ENCODE results near the gene AIP. TPM values are rescaled to one million over a fixed set of nuclear protein-coding genes. Genes with fewer than 3 reads are reported as not detected.

The AIP gene
- total RNA-seq, 2 experiments from 2014 or later = 160 to 169 TPM

DNA sequence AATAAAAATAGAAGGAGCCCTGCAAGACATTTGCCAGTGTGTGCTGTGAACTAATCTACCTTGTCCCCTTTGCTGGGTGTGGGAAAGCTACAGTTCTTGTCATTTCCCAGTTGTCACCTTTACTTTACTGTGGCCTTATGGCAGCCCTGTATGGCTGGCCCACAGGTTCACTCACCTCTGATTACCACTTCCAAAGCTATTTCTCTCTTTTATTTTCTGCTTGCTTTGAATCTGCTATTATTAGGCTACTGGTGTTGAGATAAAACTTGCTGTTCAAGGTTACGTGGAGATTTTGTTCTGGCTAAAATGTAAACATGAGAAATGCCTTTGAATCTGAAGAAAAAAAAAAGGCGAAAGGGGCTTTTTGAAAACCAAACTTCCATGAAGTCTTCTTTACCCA is 50.1 kb downstream of the AIP start:
- H3K4me1 Mint-ChIP-seq (ENCODE audit: low read depth) = no peaks in the 10 kb centered on the region
- H3K9me3 Mint-ChIP-seq = peaks cover 17% of the 10 kb centered on the region
- DNase-seq = no peak
- intact Hi-C loops (cut with micrococcal nuclease) = no loop called here
- H3K36me3 Mint-ChIP-seq = peaks cover 7% of the 10 kb centered on the region
- CTCF ChIA-PET = no interaction called here
- no peaks in the 10 kb centered on the region for H3K27me3 Mint-ChIP-seq
- POLR2A ChIA-PET = no interaction called here
- H3K4me3 Mint-ChIP-seq = no peak overlapping the region
- H3K27ac Mint-ChIP-seq = no peak overlapping the region

DNA sequence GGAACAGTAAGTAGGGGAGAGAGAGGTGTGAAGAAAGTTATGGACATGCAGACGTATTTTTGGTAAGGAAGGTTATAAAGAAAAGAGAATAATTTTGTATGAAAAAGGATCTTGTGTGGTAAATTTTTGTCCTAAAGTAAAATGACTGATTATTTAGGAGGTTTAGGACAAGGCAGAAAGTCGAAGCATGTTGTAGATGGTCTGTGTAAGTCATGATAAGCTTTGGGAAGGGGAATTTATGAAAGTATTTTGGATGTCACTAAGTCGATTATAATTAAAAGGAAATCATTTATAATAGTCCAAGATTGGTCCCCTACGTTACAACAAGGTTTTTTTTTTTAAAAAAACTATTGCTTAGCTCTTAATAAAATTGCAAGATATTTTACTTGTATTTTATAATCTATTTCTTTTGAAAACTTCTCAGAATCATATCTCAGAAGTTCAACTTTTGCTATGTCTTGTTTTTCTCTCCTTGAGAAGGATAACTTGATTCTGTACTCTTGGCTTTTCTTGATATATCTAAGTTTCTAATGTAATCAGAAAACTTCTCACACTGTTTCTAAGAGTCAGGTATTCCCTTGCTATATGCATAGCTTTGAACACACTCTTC is 51.3 kb downstream of the AIP start:
- peaks cover 17% of the 10 kb centered on the region for H3K9me3 Mint-ChIP-seq
- POLR2A ChIA-PET = no interaction called here
- H3K4me3 Mint-ChIP-seq = no peak overlapping the region
- CTCF ChIA-PET = interaction anchor here (0.6 kb wide), 1 partner anchor 156 kb away, joined by 3 read pairs; no protein-coding TSS in a partner anchor
- no peak for DNase-seq
- peaks cover 7% of the 10 kb centered on the region for H3K36me3 Mint-ChIP-seq
- no peak overlapping the region for H3K27ac Mint-ChIP-seq
- H3K27me3 Mint-ChIP-seq = no peaks in the 10 kb centered on the region
- intact Hi-C loops (cut with micrococcal nuclease) = no loop called here
- H3K4me1 Mint-ChIP-seq (ENCODE audit: low read depth) = no peaks in the 10 kb centered on the region

DNA sequence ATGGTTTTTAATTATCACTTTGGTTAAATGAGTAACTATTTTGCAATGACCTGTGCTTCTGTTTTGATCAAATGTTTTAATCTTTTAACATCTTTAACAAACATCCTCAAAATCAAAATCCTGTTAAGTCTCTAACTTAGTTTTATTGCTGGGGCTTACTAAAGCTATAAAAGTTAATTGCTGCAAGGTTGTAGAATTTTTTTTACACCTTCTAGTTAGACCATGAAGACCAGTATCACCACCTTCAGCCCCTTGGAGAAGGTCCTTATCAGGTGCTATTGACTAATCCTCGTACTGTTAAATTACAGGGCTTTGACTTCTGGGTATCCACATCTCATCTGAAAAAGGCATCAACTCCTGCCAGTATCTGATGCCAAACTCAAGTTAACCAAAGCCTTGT is 52.7 kb downstream of the AIP start:
- DNase-seq = no peak
- H3K27ac Mint-ChIP-seq = no peak overlapping the region
- peaks cover 7% of the 10 kb centered on the region for H3K36me3 Mint-ChIP-seq
- H3K4me3 Mint-ChIP-seq = no peak overlapping the region
- ChIA-PET CTCF (no interaction called here), POLR2A (no interaction called here)
- H3K27me3 Mint-ChIP-seq = no peaks in the 10 kb centered on the region
- intact Hi-C loops (cut with micrococcal nuclease) = no loop called here
- H3K4me1 Mint-ChIP-seq (ENCODE audit: low read depth) = no peaks in the 10 kb centered on the region
- H3K9me3 Mint-ChIP-seq = peaks cover 17% of the 10 kb centered on the region

DNA sequence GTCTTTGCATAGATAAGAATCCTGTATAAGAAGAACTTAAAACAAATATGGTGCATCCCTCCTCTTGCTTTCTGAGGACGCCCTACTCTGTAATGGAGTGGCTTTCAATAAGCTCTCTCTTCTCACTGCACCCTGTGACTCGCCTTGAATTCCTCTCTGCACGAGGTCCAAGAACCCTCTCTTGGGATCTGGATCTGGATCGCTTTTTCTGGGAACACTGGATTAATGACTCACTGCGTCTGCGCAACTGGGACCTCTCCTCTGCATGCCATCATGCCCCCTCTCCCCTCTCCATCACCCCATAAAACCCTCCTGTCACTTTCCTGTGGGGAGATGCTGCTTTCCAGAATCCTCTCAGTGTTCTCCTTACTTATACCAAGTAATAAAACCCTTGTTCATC is 55.5 kb downstream of the AIP start:
- CTCF ChIA-PET = no interaction called here
- no peaks in the 10 kb centered on the region for H3K27me3 Mint-ChIP-seq
- intact Hi-C loops (cut with micrococcal nuclease) = no loop called here
- H3K36me3 Mint-ChIP-seq = peaks cover 7% of the 10 kb centered on the region
- DNase-seq = no peak
- POLR2A ChIA-PET = no interaction called here
- H3K27ac Mint-ChIP-seq = no peak overlapping the region
- H3K9me3 Mint-ChIP-seq = peaks cover 12% of the 10 kb centered on the region
- H3K4me1 Mint-ChIP-seq (ENCODE audit: low read depth) = no peaks in the 10 kb centered on the region
- H3K4me3 Mint-ChIP-seq = no peak overlapping the region

DNA sequence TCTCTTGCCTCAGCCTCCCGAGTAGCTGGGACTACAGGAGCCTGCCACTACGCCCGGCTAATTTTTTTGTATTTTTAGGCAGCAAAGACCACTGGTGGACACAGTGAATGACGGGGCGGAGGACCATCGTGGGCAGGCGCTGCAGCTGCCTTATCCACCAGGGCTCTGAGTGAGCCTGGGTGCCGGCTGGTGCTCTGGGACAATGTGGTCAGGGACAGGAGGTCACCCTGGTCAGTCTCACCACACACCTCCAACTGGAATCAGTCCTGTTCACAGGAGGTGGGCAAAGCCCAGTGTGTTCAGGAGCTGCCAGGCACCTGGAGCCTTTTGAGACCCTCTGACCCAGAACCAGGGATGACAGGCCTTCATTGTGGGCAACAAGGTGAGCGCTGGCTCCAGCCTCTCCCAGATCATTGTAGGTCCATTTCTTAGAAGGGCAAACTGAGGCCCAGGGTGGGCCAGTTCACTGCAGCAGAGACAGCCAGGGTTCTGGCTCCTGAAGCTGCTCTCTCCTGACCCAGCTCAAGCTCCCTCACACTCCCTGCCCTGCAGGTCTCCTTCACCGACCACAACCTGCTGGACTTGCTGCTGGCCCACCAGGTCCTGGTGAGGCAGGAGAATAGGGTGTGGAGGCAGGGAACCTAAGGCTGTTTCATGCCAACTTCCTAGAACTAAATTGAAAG is 56.1 kb downstream of the AIP start:
- no peak for DNase-seq
- CTCF ChIA-PET = no interaction called here
- POLR2A ChIA-PET = no interaction called here
- H3K27ac Mint-ChIP-seq = no peak overlapping the region
- H3K4me3 Mint-ChIP-seq = no peak overlapping the region
- H3K4me1 Mint-ChIP-seq (ENCODE audit: low read depth) = no peaks in the 10 kb centered on the region
- no peaks in the 10 kb centered on the region for H3K27me3 Mint-ChIP-seq
- peaks cover 7% of the 10 kb centered on the region for H3K9me3 Mint-ChIP-seq
- intact Hi-C loops (cut with micrococcal nuclease) = no loop called here
- H3K36me3 Mint-ChIP-seq = peaks cover 4% of the 10 kb centered on the region

DNA sequence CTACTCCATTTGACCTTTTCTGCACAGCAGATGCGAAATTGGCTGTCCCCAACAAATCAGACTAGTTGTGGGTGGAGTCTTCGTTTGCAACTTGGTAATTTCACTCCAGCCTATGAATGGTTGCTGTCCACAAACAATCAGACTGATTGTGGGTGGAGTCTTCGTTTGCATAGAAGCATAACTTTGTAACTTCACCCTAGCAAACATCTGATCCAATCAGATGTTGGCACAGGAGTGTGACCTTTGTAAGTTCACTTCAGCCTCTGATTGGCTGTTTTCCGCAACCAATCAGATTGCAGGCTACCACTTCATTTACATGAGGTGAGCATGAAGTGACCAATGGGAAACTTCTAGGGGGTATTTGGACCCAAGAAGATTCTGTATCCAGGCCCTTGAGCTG is 56.7 kb downstream of the AIP start:
- peaks cover under 1% of the 10 kb centered on the region for H3K36me3 Mint-ChIP-seq
- no peak for DNase-seq
- H3K4me1 Mint-ChIP-seq (ENCODE audit: low read depth) = no peaks in the 10 kb centered on the region
- no peak overlapping the region for H3K27ac Mint-ChIP-seq
- H3K4me3 Mint-ChIP-seq = no peak overlapping the region
- CTCF ChIA-PET = no interaction called here
- POLR2A ChIA-PET = no interaction called here
- peaks cover 2% of the 10 kb centered on the region for H3K9me3 Mint-ChIP-seq
- no peaks in the 10 kb centered on the region for H3K27me3 Mint-ChIP-seq
- intact Hi-C loops (cut with micrococcal nuclease) = no loop called here

Small RNA genes within 50 kb of the gene (microRNA-seq; reads per million reads assigned to microRNA genes)
- gene MIR6752 (ENCODE audit: borderline microRNAs expressed, borderline number of aligned reads, borderline replicate concordance) = 2.4 reads per million

Other genes with a start within 250 kb of the AIP start
- 100 to 1,000 TPM; 273 to 279 TPM for gene GRK2, start 216.6 kb upstream of the AIP start, total RNA-seq
- gene ANKRD13D, start 193.7 kb upstream of the AIP start, total RNA-seq = 10 to 100 TPM; 85.9 to 89.4 TPM
- 10 to 100 TPM; 14.9 to 19.4 TPM for gene SSH3, start 179.5 kb upstream of the AIP start, total RNA-seq
- 10 to 100 TPM; 62.0 to 67.4 TPM for gene POLD4, start 129.5 kb upstream of the AIP start, total RNA-seq
- under 1 TPM; 0.39 to 0.45 TPM for gene CLCF1, start 109.4 kb upstream of the AIP start, total RNA-seq
- 10 to 100 TPM; 31.0 to 39.1 TPM for gene RAD9A, start 91.0 kb upstream of the AIP start, total RNA-seq
- 100 to 1,000 TPM; 261 to 267 TPM for gene PPP1CA, start 81.2 kb upstream of the AIP start, total RNA-seq
- gene TBC1D10C, start 78.9 kb upstream of the AIP start, total RNA-seq = 100 to 1,000 TPM; 123 to 126 TPM
- 1 to 10 TPM; 2.3 to 3.3 TPM for gene CARNS1, start 67.3 kb upstream of the AIP start, total RNA-seq
- 10 to 100 TPM; 57.4 to 57.5 TPM for gene RPS6KB2, start 54.5 kb upstream of the AIP start, total RNA-seq
- gene PTPRCAP, start 45.3 kb upstream of the AIP start, total RNA-seq = 10 to 100 TPM; 93.5 to 97.4 TPM
- gene CORO1B, start 39.5 kb upstream of the AIP start, total RNA-seq = 100 to 1,000 TPM; 345 to 358 TPM
- gene GPR152, start 30.3 kb upstream of the AIP start, total RNA-seq = not detected
- 1 to 10 TPM; 1.0 to 1.2 TPM for gene CABP4, start 27.7 kb upstream of the AIP start, total RNA-seq
- 10 to 100 TPM; 68.2 to 75.2 TPM for gene TMEM134, start 13.8 kb upstream of the AIP start, total RNA-seq
- gene PITPNM1, start 22.3 kb downstream of the AIP start, total RNA-seq = 100 to 1,000 TPM; 139 to 143 TPM
- gene CDK2AP2, start 25.1 kb downstream of the AIP start, total RNA-seq = 10 to 100 TPM; 82.7 to 84.7 TPM
- not detected for gene CABP2, start 40.4 kb downstream of the AIP start, total RNA-seq
- 100 to 1,000 TPM; 361 to 362 TPM for gene GSTP1, start 100.8 kb downstream of the AIP start, total RNA-seq
- 100 to 1,000 TPM; 279 to 287 TPM for gene NDUFV1, start 123.9 kb downstream of the AIP start, total RNA-seq
- 10 to 100 TPM; 23.3 to 24.3 TPM for gene NUDT8, start 146.9 kb downstream of the AIP start, total RNA-seq
- gene TBX10, start 156.7 kb downstream of the AIP start, total RNA-seq = not detected
- under 1 TPM; 0.29 to 0.33 TPM for gene ACY3, start 167.7 kb downstream of the AIP start, total RNA-seq
- not detected for gene ALDH3B2, start 191.6 kb downstream of the AIP start, total RNA-seq